IMR-90 (cell line): ENCODE data around the gene PLCH2. TPM values are rescaled to one million over a fixed set of nuclear protein-coding genes. Genes with fewer than 3 reads are reported as not detected.

Experiments used
- ATAC-seq: fragments of 200-7000 bp; cut with Tn5 transposase; 2 replicates; pipeline ENCODE4 v1.9.1; 2020; ENCODE audit warnings: low read depth, mild to moderate bottlenecking, moderate library complexity
- BruUV-seq: library from RNA; stranded (reverse); fragments of 400-500 nt; replicated peaks from 2 replicates; lab custom pipeline; 2021; lab: Mats Ljungman, UMichigan
- CTCF ChIA-PET: fragments of 300-600 bp; formaldehyde crosslinking; extraction: SDS; loops from one replicate; lab custom pipeline; 2021; ENCODE audit warnings: antibody characterized with exemption; lab: Yijun Ruan, JAX
- POLR2A ChIA-PET: fragments of 300-600 bp; sonication (Branson Sonifier 250); formaldehyde crosslinking; loops from one replicate; lab custom pipeline; 2022; ENCODE audit warnings: antibody characterized with exemption; ENCODE audit not compliant: unreplicated experiment; lab: Charles Lee
- DNase-seq: peaks from one replicate; pipeline ENCODE4 v3.0.0; 2013
- H2AFZ ChIP-seq: replicated peaks from 2 replicates; pipeline ENCODE3; 2013; ENCODE audit warnings: low read length, mild to moderate bottlenecking; ENCODE audit not compliant: poor library complexity
- H2AK5ac ChIP-seq: 2 replicates; pipeline ENCODE4 v1.6.1; 2013; ENCODE audit warnings: low read depth, low read length, inconsistent platforms
- H2AK9ac ChIP-seq: replicated peaks from 2 replicates; pipeline ENCODE3; 2013; ENCODE audit warnings: mild to moderate bottlenecking, low read depth, low read length, moderate library complexity; ENCODE audit not compliant: poor library complexity
- H2BK120ac ChIP-seq: 2 replicates; pipeline ENCODE4 v1.6.1; 2013; ENCODE audit warnings: low read depth, low read length, inconsistent platforms
- H2BK15ac ChIP-seq: 3 replicates; pipeline ENCODE4 v1.6.1; 2013; ENCODE audit warnings: low read depth, low read length, inconsistent platforms
- H2BK20ac ChIP-seq: 2 replicates; pipeline ENCODE4 v1.6.1; 2013; ENCODE audit warnings: low read depth, mild to moderate bottlenecking, inconsistent platforms, low read length, moderate library complexity
- H2BK5ac ChIP-seq: 2 replicates; pipeline ENCODE4 v1.6.1; 2013; ENCODE audit warnings: mild to moderate bottlenecking, low read depth, low read length, inconsistent platforms; ENCODE audit not compliant: poor library complexity, severe bottlenecking
- H3K14ac ChIP-seq: replicated peaks from 2 replicates; pipeline ENCODE4 v1.6.1; 2013; ENCODE audit warnings: low read depth, low read length, inconsistent platforms
- H3K18ac ChIP-seq: 2 replicates; pipeline ENCODE4 v1.6.1; 2013; ENCODE audit warnings: low read depth, low read length, control low read depth
- H3K23ac ChIP-seq: 2 replicates; pipeline ENCODE4 v1.6.1; 2013; ENCODE audit warnings: low read depth, low read length, inconsistent platforms
- H3K27ac ChIP-seq: 2 replicates; pipeline ENCODE4 v1.5.1; 2013; ENCODE audit warnings: mild to moderate bottlenecking, control low read depth, low read length; ENCODE audit not compliant: insufficient read depth
- H3K27me3 ChIP-seq: 2 replicates; pipeline ENCODE4 v1.6.1; 2013; ENCODE audit warnings: low read length; ENCODE audit not compliant: control insufficient read depth, insufficient read depth
- H3K36me3 ChIP-seq: 2 replicates; pipeline ENCODE4 v1.6.1; 2013; ENCODE audit warnings: low read length, mixed read lengths; ENCODE audit not compliant: control insufficient read depth, insufficient read depth
- H3K4ac ChIP-seq: 2 replicates; pipeline ENCODE4 v1.6.1; 2013; ENCODE audit warnings: low read depth, low read length, inconsistent platforms
- H3K4me1 ChIP-seq: 2 replicates; pipeline ENCODE4 v1.6.1; 2013; ENCODE audit warnings: low read length, mixed read lengths; ENCODE audit not compliant: control insufficient read depth, insufficient read depth
- H3K4me2 ChIP-seq: 2 replicates; pipeline ENCODE4 v1.6.1; 2013; ENCODE audit warnings: low read depth, mild to moderate bottlenecking, control low read depth, low read length, moderate library complexity
- H3K4me3 ChIP-seq: 2 replicates; pipeline ENCODE4 v1.5.1; 2013; ENCODE audit warnings: low read depth, mild to moderate bottlenecking, control low read depth, low read length, moderate library complexity; ENCODE audit not compliant: insufficient read depth
- H3K56ac ChIP-seq: 2 replicates; pipeline ENCODE4 v1.6.1; 2013; ENCODE audit warnings: low read length, inconsistent platforms; ENCODE audit not compliant: insufficient read depth; ENCODE audit errors: extremely low read depth
- H3K79me1 ChIP-seq, 2 experiments: 2 replicates each; pipeline ENCODE4 v1.6.1; 2013; ENCODE audit warnings: low read length in 2 of 2, inconsistent platforms in 1 of 2, low read depth in 1 of 2
- H3K9ac ChIP-seq: 2 replicates; pipeline ENCODE4 v1.6.1; 2013; ENCODE audit warnings: low read depth, low read length, control low read depth
- H3K9me1 ChIP-seq: 2 replicates; pipeline ENCODE4 v1.6.1; 2013; ENCODE audit warnings: low read length, inconsistent platforms; ENCODE audit not compliant: insufficient read depth
- H3K9me3 ChIP-seq: 2 replicates; pipeline ENCODE4 v1.6.1; 2013; ENCODE audit warnings: low read length; ENCODE audit not compliant: control insufficient read depth, insufficient read depth
- H4K20me1 ChIP-seq: 2 replicates; pipeline ENCODE4 v1.6.1; 2013; ENCODE audit warnings: low read length, inconsistent platforms; ENCODE audit not compliant: insufficient read depth
- H4K5ac ChIP-seq: 2 replicates; pipeline ENCODE4 v1.6.1; 2013; ENCODE audit warnings: mild to moderate bottlenecking, low read depth, low read length, control low read depth
- H4K8ac ChIP-seq, 2 experiments: 2 replicates each; pipeline ENCODE4 v1.6.1; 2013; ENCODE audit warnings: low read depth in 2 of 2, low read length in 2 of 2, control low read depth in 1 of 2, inconsistent platforms in 1 of 2
- H4K91ac ChIP-seq: 2 replicates; pipeline ENCODE4 v1.6.1; 2013; ENCODE audit warnings: low read depth, low read length, inconsistent platforms; ENCODE audit not compliant: insufficient read depth
- BHLHE40 ChIP-seq: fragments of 150-350 bp; IDR thresholded peaks from 2 replicates; pipeline ENCODE4 v1.6.1; 2016; ENCODE audit warnings: mild to moderate bottlenecking, low read depth, low read length
- CEBPB ChIP-seq: IDR thresholded peaks from 2 replicates; pipeline ENCODE4 v1.6.1; 2012; ENCODE audit warnings: low read depth, low read length, improper control_type of control experiment
- CHD1 ChIP-seq: IDR thresholded peaks from 2 replicates; pipeline ENCODE4 v1.6.1; 2012; ENCODE audit warnings: low read depth, low read length, improper control_type of control experiment
- CTCF ChIP-seq: conservative IDR thresholded peaks from 2 replicates; pipeline ENCODE4 v1.5.1; 2012; ENCODE audit warnings: mild to moderate bottlenecking, low read depth, low read length, improper control_type of control experiment
- ELK1 ChIP-seq: fragments of 150-350 bp; IDR thresholded peaks from 2 replicates; pipeline ENCODE4 v1.6.1; 2016; ENCODE audit warnings: low read depth, mild to moderate bottlenecking, low read length, moderate library complexity, borderline replicate concordance
- MAFK ChIP-seq: IDR thresholded peaks from 2 replicates; pipeline ENCODE4 v1.6.1; 2012; ENCODE audit warnings: low read depth, low read length, improper control_type of control experiment
- MAZ ChIP-seq: IDR thresholded peaks from 2 replicates; pipeline ENCODE4 v1.6.1; 2012; ENCODE audit warnings: low read depth, mild to moderate bottlenecking, low read length, improper control_type of control experiment, moderate library complexity, borderline replicate concordance
- MXI1 ChIP-seq: IDR thresholded peaks from 2 replicates; pipeline ENCODE4 v1.6.1; 2012; ENCODE audit warnings: low read depth, mild to moderate bottlenecking, low read length, moderate library complexity, borderline replicate concordance
- NFE2L2 ChIP-seq: fragments of 150-350 bp; IDR thresholded peaks from 2 replicates; pipeline ENCODE4 v1.6.1; 2016; ENCODE audit warnings: low read depth, mild to moderate bottlenecking, low read length
- RAD21 ChIP-seq: IDR thresholded peaks from 2 replicates; pipeline ENCODE4 v1.6.1; 2012; ENCODE audit warnings: low read length, improper control_type of control experiment
- RCOR1 ChIP-seq: IDR thresholded peaks from 2 replicates; pipeline ENCODE4 v1.6.1; 2012; ENCODE audit warnings: mild to moderate bottlenecking, low read length, improper control_type of control experiment; ENCODE audit not compliant: insufficient replicate concordance
- RFX5 ChIP-seq: IDR thresholded peaks from 2 replicates; pipeline ENCODE4 v1.8.0; 2012; ENCODE audit warnings: low read depth, mild to moderate bottlenecking, low read length, moderate library complexity
- USF2 ChIP-seq: fragments of 150-350 bp; IDR thresholded peaks from 2 replicates; pipeline ENCODE4 v1.6.1; 2017; ENCODE audit warnings: mild to moderate bottlenecking, antibody characterized with exemption, low read length, low read depth
- WGBS, 2 experiments: methylation state at CpG; one replicate each; pipeline versions ENCODE4 v1.1.5 to v1.1.7; 2013; ENCODE audit warnings: missing lambda C conversion rate in 2 of 2; ENCODE audit not compliant: insufficient read length in 1 of 2; ENCODE audit errors: extremely low coverage in 2 of 2; 5-methylcytosine and 5-hydroxymethylcytosine counted together
- dilution Hi-C: fragments of 300-500 bp; cut with HindIII; formaldehyde crosslinking; loops from one replicate; pipeline ENCODE4 v1.14.3; 2018; ENCODE audit warnings: low sequenced_read_pairs; ENCODE audit not compliant: unreplicated experiment
- in situ Hi-C: fragments of 300-500 bp; cut with MboI; formaldehyde crosslinking; loops from 3 replicates; pipeline ENCODE4 v1.14.3; 2019; ENCODE audit warnings: low sequenced_read_pairs, inconsistent platforms, mixed read lengths
- intact Hi-C: fragments of 100-400 bp; cut with micrococcal nuclease; formaldehyde crosslinking; loops from 2 replicates; pipeline ENCODE4 v1.10.0; 2022
- polyA plus RNA-seq, 3 experiments: library from polyadenylated mRNA; depleted of rRNA; stranded (reverse); fragments of >200 nt; gene quantifications; 2 replicates each; pipeline ENCODE4 v1.2.3, GENCODE V29; 2012; ENCODE audit warnings: low replicate concordance in 1 of 3
- total RNA-seq: library from RNA; depleted of rRNA; stranded (reverse); fragments of >200 nt; gene quantifications from 2 replicates; pipeline ENCODE4 v1.2.3, GENCODE V29; 2012

The PLCH2 gene
- total and polyA plus RNA-seq, 2 of the 4 experiments (the other 2 are of a cell fraction): 0.18 to 1.9 TPM

GRCh38 chr1:2493218-2493617 is 17.1 kb downstream of the PLCH2 start:
- Histone ChIP-seq H3K27me3 (peaks cover 15% of the 10 kb centered on the region; the same call in 1 of the 2 replicates), H3K9me3 (peaks cover 10% of the 10 kb centered on the region), H4K91ac (no peak overlapping the region), H3K23ac (no peak overlapping the region), H2AK5ac (no peak overlapping the region), H4K20me1 (no peaks in the 10 kb centered on the region; the same call in 1 of the 2 replicates), H3K4ac (no peak overlapping the region), H3K4me3 (no peak overlapping the region), H3K4me2 (no peak overlapping the region), H3K14ac (no peak overlapping the region), H2BK15ac (no peak overlapping the region), H4K5ac (no peak overlapping the region), H3K36me3 (no peaks in the 10 kb centered on the region), H3K9me1 (no peaks in the 10 kb centered on the region), H2AFZ (no peak overlapping the region), H4K8ac (no peak overlapping the region), H3K18ac (no peak overlapping the region), H2AK9ac (no peak overlapping the region), H2BK20ac (no peak overlapping the region), H2BK5ac (no peak overlapping the region), H3K4me1 (no peaks in the 10 kb centered on the region), H2BK120ac (no peak overlapping the region), H3K56ac (no peak overlapping the region), H3K27ac (no peak overlapping the region), H3K9ac (no peak overlapping the region), H3K79me1 (no peaks in the 10 kb centered on the region)
- ChIA-PET CTCF (no interaction called here), POLR2A (no interaction called here)
- TF ChIP-seq CEBPB (no peak), ELK1 (no peak), BHLHE40 (no peak), USF2 (no peak), CHD1 (no peak), MAZ (no peak), RAD21 (no peak), RCOR1 (no peak), CTCF (no peak), NFE2L2 (no peak), MXI1 (no peak), MAFK (no peak), RFX5 (no peak)
- 42% methylated on average over 14 of the region's 19 CpGs; no CpG with 5 or more reads in 1 of the 2 experiments for WGBS, 2 experiments
- DNase-seq (no peak), ATAC-seq (no peak)
- in situ Hi-C loops (no loop called here), intact Hi-C loops (no loop called here), dilution Hi-C loops (no loop called here)
- BruUV-seq: no TSS peak
